Liver (tissue), 9 donors: ENCODE data around the gene GHR. TPM values are rescaled to one million over a fixed set of nuclear protein-coding genes. Genes with fewer than 3 reads are reported as not detected.

Source experiments
- DNase-seq: peaks from one replicate; pipeline ENCODE4 v3.0.0-alpha.2; 2017; ENCODE audit warnings: low spot score
- H3K27ac ChIP-seq, 2 donors: one replicate each; pipeline ENCODE4 v1.7.0; 2013; ENCODE audit warnings: inconsistent platforms in 2 of 2, low read length in 2 of 2, control low read depth in 1 of 2, low read depth in 1 of 2, mild to moderate bottlenecking in 1 of 2
- H3K27me3 ChIP-seq, 4 donors: one replicate each; pipeline versions ENCODE4 v1.6.1 to v1.7.0; 2013; ENCODE audit warnings: low read length in 3 of 4, inconsistent platforms in 1 of 4, mild to moderate bottlenecking in 1 of 4, moderate library complexity in 1 of 4; ENCODE audit not compliant: control insufficient read depth in 4 of 4, insufficient read depth in 4 of 4
- H3K36me3 ChIP-seq, 4 donors: one replicate each; pipeline versions ENCODE4 v1.6.1 to v1.7.0; 2013; ENCODE audit warnings: low read length in 3 of 4, mild to moderate bottlenecking in 3 of 4, low read depth in 1 of 4, moderate library complexity in 1 of 4; ENCODE audit not compliant: control insufficient read depth in 4 of 4, insufficient read depth in 3 of 4
- H3K4me1 ChIP-seq, 4 donors: one replicate each; pipeline versions ENCODE4 v1.6.1 to v1.7.0; 2013; ENCODE audit warnings: low read length in 3 of 4, mild to moderate bottlenecking in 3 of 4, moderate library complexity in 1 of 4; ENCODE audit not compliant: control insufficient read depth in 4 of 4, insufficient read depth in 4 of 4
- H3K4me3 ChIP-seq, 3 donors: one replicate each; pipeline versions ENCODE4 v1.6.1 to v1.7.0; 2013; ENCODE audit warnings: low read length in 3 of 3, control low read depth in 1 of 3, low read depth in 1 of 3, mild to moderate bottlenecking in 1 of 3
- H3K9ac ChIP-seq, 2 donors: one replicate each; pipeline ENCODE4 v1.7.0; 2013; ENCODE audit warnings: low read length in 2 of 2, mild to moderate bottlenecking in 2 of 2, moderate library complexity in 2 of 2, control low read depth in 1 of 2, low read depth in 1 of 2
- H3K9me3 ChIP-seq, 4 donors: one replicate each; pipeline versions ENCODE4 v1.6.1 to v1.7.0; 2013; ENCODE audit warnings: low read length in 3 of 4; ENCODE audit not compliant: control insufficient read depth in 4 of 4
- ATF3 ChIP-seq: IDR thresholded peaks from 2 replicates; pipeline ENCODE4 v1.6.1; 2016; ENCODE audit warnings: antibody characterized with exemption
- EGR1 ChIP-seq, 2 donors: IDR thresholded peaks; 2 replicates each; pipeline ENCODE4 v1.6.1; 2016 to 2018; ENCODE audit warnings: antibody characterized with exemption in 2 of 2, low read depth in 2 of 2
- FOXA2 ChIP-seq: IDR thresholded peaks from 2 replicates; pipeline ENCODE4 v1.6.1; 2016; ENCODE audit warnings: antibody characterized with exemption
- GABPA ChIP-seq, 2 donors: IDR thresholded peaks in 1 of 2; conservative IDR thresholded peaks in 1 of 2; 2 replicates each; pipeline ENCODE4 v1.6.1; 2016; ENCODE audit warnings: antibody characterized with exemption in 2 of 2, mild to moderate bottlenecking in 1 of 2, moderate library complexity in 1 of 2
- HNF4A ChIP-seq, 2 donors: conservative IDR thresholded peaks; 2 replicates each; pipeline ENCODE4 v1.6.1; 2016; ENCODE audit warnings: antibody characterized with exemption in 2 of 2, mild to moderate bottlenecking in 2 of 2
- HNF4G ChIP-seq: IDR thresholded peaks from 2 replicates; pipeline ENCODE4 v1.6.1; 2016; ENCODE audit warnings: antibody characterized with exemption
- JUND ChIP-seq, 2 donors: IDR thresholded peaks; 2 replicates each; pipeline ENCODE4 v1.6.1; 2016; ENCODE audit warnings: antibody characterized with exemption in 2 of 2
- MAX ChIP-seq: IDR thresholded peaks from 2 replicates; pipeline ENCODE4 v1.6.1; 2016; ENCODE audit warnings: antibody characterized with exemption
- NR2F2 ChIP-seq: IDR thresholded peaks from 2 replicates; pipeline ENCODE4 v1.6.1; 2016; ENCODE audit warnings: antibody characterized with exemption
- RAD21 ChIP-seq, 2 donors: IDR thresholded peaks; 2 replicates each; pipeline ENCODE4 v1.6.1; 2016; ENCODE audit warnings: antibody characterized with exemption in 2 of 2, mild to moderate bottlenecking in 2 of 2
- RXRA ChIP-seq, 2 donors: IDR thresholded peaks; 2 replicates each; pipeline ENCODE4 v1.6.1; 2017 to 2018; ENCODE audit warnings: antibody characterized with exemption in 2 of 2, mild to moderate bottlenecking in 1 of 2
- SP1 ChIP-seq: IDR thresholded peaks from 2 replicates; pipeline ENCODE4 v1.6.1; 2018; ENCODE audit warnings: antibody characterized with exemption, mild to moderate bottlenecking
- WGBS: extraction: QIAGEN DNeasy Blood & Tissue Kit; methylation state at CpG from one replicate; pipeline ENCODE4 v1.1.7; 2013; 5-methylcytosine and 5-hydroxymethylcytosine counted together
- polyA plus RNA-seq, 2 donors: library from polyadenylated mRNA; stranded (reverse) in 1 of 2; unstranded in 1 of 2; fragments of 200-250 nt in 1 of 2; fragments of >200 nt in 1 of 2; fragmentation: Nextera tagmentation in 1 of 2; extraction: Ambion mirVana in 1 of 2; gene quantifications; one replicate each; pipeline versions ENCODE4 v1.2.1 to v1.2.3, GENCODE V29; 2013 to 2015
- total RNA-seq, 2 donors: library from RNA; depleted of rRNA; stranded (reverse); fragments of >200 nt; gene quantifications; one replicate each; pipeline ENCODE4 v1.2.3, GENCODE V29; 2014
- TF ChIP-seq, protein P1 (sequence below): IDR thresholded peaks from 2 replicates; pipeline ENCODE4 v1.6.1; 2016; ENCODE audit warnings: antibody characterized with exemption, mild to moderate bottlenecking
- TF ChIP-seq, protein P2 (sequence below): IDR thresholded peaks from 2 replicates; pipeline ENCODE4 v1.6.1; 2016; ENCODE audit warnings: antibody characterized with exemption
- donor health status: healthy.
- donor health status: healthy.
- donor health status: healthy.
- donor health status: healthy.
- donor health status: healthy.

GHR gene
- total and polyA plus RNA-seq, 4 donors = 6.6 to 104 (median 20.9) TPM

DNA sequence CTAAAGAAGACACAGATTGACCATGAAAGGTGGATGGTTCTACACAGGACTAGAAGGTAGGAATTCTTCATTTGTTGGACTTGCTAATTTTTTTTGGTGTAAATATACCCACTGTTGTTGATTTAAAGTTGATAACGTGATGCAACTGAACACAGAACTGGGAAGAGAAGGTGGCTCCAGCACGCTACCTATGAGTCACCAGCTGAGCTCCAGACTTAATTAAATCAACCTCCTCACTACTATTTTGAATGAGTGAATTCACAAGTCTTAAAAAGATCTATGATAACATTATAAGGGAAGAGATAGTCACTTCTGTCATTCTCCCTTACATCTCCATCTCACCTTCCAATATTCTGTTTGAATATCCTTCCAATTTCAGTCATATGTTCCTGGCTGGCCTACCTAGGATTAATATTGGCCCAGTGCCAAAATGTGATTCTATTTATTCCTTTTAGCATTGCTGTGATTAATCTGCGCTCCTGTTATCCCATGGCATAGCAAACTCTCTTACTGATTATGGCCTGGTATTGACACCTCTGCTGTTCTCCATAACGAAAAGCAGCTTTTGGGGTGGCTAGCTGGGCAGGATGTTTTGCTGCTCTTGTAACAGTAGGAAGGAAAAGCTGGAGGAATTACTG is 197.5 kb downstream of the GHR start:
- TF ChIP-seq, protein P1, sequence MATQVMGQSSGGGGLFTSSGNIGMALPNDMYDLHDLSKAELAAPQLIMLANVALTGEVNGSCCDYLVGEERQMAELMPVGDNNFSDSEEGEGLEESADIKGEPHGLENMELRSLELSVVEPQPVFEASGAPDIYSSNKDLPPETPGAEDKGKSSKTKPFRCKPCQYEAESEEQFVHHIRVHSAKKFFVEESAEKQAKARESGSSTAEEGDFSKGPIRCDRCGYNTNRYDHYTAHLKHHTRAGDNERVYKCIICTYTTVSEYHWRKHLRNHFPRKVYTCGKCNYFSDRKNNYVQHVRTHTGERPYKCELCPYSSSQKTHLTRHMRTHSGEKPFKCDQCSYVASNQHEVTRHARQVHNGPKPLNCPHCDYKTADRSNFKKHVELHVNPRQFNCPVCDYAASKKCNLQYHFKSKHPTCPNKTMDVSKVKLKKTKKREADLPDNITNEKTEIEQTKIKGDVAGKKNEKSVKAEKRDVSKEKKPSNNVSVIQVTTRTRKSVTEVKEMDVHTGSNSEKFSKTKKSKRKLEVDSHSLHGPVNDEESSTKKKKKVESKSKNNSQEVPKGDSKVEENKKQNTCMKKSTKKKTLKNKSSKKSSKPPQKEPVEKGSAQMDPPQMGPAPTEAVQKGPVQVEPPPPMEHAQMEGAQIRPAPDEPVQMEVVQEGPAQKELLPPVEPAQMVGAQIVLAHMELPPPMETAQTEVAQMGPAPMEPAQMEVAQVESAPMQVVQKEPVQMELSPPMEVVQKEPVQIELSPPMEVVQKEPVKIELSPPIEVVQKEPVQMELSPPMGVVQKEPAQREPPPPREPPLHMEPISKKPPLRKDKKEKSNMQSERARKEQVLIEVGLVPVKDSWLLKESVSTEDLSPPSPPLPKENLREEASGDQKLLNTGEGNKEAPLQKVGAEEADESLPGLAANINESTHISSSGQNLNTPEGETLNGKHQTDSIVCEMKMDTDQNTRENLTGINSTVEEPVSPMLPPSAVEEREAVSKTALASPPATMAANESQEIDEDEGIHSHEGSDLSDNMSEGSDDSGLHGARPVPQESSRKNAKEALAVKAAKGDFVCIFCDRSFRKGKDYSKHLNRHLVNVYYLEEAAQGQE = no peak
- TF ChIP-seq JUND (IDR thresholded peaks at IDR 0.05) = peak in 1 of 2 donors; percentile 54
- no peak for DNase-seq
- peaks cover 0 to 32% (median 12%) of the 10 kb centered on the region in 4 donors for H3K4me1 ChIP-seq
- H3K9ac ChIP-seq = no peak overlapping the region
- no peaks in the 10 kb centered on the region for H3K27me3 ChIP-seq
- peak overlapping the region in 1 of 2 donors; percentile 69 for H3K27ac ChIP-seq
- WGBS = 71% methylated on average over 4 of the region's 4 CpGs
- peaks cover 0 to 12% (median 6%) of the 10 kb centered on the region in 4 donors for H3K36me3 ChIP-seq
- no peaks in the 10 kb centered on the region for H3K9me3 ChIP-seq
- H3K4me3 ChIP-seq = no peak overlapping the region

DNA sequence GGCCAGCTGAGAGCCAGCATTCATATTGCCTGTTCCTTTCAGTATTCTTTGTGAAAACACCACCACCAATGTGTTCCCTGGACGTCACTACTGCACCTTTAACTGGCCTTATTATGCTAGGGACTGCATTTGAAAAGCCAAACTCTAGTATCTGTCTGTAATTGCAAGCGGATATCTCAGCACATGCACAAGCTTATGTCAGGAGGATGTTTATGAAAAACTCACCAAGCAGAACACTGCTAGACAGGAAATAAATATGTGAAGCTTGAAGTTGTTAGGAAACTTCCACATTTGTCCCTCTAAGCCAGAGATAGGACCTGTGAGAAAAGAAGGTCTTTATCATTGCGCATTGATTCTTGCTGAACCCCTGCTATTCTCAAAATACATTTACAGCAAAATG is 198.0 kb downstream of the GHR start:
- TF ChIP-seq RXRA (IDR thresholded peaks at IDR 0.05) (no peak), MAX (peak; percentile 56), NR2F2 (peak; percentile 29), RAD21 (IDR thresholded peaks at IDR 0.05) (peak in 1 of 2 donors; percentile 7)
- WGBS = 71% methylated on average over 3 of the region's 3 CpGs
- H3K9ac ChIP-seq = no peak overlapping the region
- DNase-seq = no peak
- peak overlapping the region in 1 of 2 donors; percentile 69 for H3K27ac ChIP-seq
- no peaks in the 10 kb centered on the region for H3K9me3 ChIP-seq
- H3K36me3 ChIP-seq = peaks cover 0 to 12% (median 6%) of the 10 kb centered on the region in 4 donors
- H3K4me3 ChIP-seq = no peak overlapping the region
- peaks cover 0 to 32% (median 12%) of the 10 kb centered on the region in 4 donors for H3K4me1 ChIP-seq
- no peaks in the 10 kb centered on the region for H3K27me3 ChIP-seq

- TF ChIP-seq EGR1 (IDR thresholded peaks at IDR 0.05; ENCODE audit: low read depth in 2 of 2) = no peak
- no peak for TF ChIP-seq HNF4A (conservative IDR thresholded peaks at IDR 0.05)
- no peak for TF ChIP-seq RAD21 (IDR thresholded peaks at IDR 0.05)
- no peak for TF ChIP-seq HNF4G
- TF ChIP-seq JUND (IDR thresholded peaks at IDR 0.05) = no peak
- TF ChIP-seq, protein P1 = no peak
- no peak for TF ChIP-seq GABPA (IDR thresholded peaks at IDR 0.05 in 1 of 2, conservative IDR thresholded peaks at IDR 0.05 in 1 of 2)
- no peak for TF ChIP-seq MAX
- no peak for TF ChIP-seq FOXA2
- no peak for TF ChIP-seq RXRA (IDR thresholded peaks at IDR 0.05)
- TF ChIP-seq NR2F2 = no peak
- TF ChIP-seq, protein P2, sequence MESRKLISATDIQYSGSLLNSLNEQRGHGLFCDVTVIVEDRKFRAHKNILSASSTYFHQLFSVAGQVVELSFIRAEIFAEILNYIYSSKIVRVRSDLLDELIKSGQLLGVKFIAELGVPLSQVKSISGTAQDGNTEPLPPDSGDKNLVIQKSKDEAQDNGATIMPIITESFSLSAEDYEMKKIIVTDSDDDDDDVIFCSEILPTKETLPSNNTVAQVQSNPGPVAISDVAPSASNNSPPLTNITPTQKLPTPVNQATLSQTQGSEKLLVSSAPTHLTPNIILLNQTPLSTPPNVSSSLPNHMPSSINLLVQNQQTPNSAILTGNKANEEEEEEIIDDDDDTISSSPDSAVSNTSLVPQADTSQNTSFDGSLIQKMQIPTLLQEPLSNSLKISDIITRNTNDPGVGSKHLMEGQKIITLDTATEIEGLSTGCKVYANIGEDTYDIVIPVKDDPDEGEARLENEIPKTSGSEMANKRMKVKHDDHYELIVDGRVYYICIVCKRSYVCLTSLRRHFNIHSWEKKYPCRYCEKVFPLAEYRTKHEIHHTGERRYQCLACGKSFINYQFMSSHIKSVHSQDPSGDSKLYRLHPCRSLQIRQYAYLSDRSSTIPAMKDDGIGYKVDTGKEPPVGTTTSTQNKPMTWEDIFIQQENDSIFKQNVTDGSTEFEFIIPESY = no peak
- no peak for TF ChIP-seq ATF3
- TF ChIP-seq SP1 = no peak
- DNase-seq = no peak
- H3K27ac ChIP-seq = peak overlapping the region in 1 of 2 donors; percentile 3
- no peak overlapping the region for H3K9ac ChIP-seq
- no peaks in the 10 kb centered on the region for H3K9me3 ChIP-seq
- H3K4me3 ChIP-seq = no peak overlapping the region
- H3K36me3 ChIP-seq = peaks cover 0 to 12% (median 6%) of the 10 kb centered on the region in 4 donors
- no peaks in the 10 kb centered on the region for H3K27me3 ChIP-seq
- WGBS = 30% methylated on average over 1 of the region's 1 CpG
- peaks cover 0 to 36% (median 13%) of the 10 kb centered on the region in 4 donors for H3K4me1 ChIP-seq
These were observed 198.4 kb downstream of the GHR start for GRCh38 chr5:42621662-42622061.
